ENCODE data around the gene SAA4.

GRCh38 chr11:18280438-18281045, 43.9 kb upstream of the SAA4 start:
- TF ChIP-seq CTCF (IDR thresholded peaks at IDR 0.05; ENCODE audit: low read depth, low read length): no peak
- no peak for TF ChIP-seq EZH2phosphoT487 (IDR thresholded peaks at IDR 0.05; ENCODE audit: low read depth)

Measured in OCI-LY3 (cell line).